Stimulated activated CD4-positive, alpha-beta T cell treated with anti-CD3 and anti-CD28 coated beads, Interleukin-15, amount 100 ng/mL, for 48 hours (primary cell): ENCODE data around the gene PIAS1.
"Not testable (repeated sequence)": the region's sequence is repeated elsewhere in the genome, so short reads cannot be mapped to it uniquely, and the experiment has no call there.

Source experiments
- DNase-seq, 2 donors: peaks; one replicate each; pipeline ENCODE4 v3.0.0-alpha.2; 2020; ENCODE audit warnings: low read depth in 2 of 2

Gene PIAS1

DNA sequence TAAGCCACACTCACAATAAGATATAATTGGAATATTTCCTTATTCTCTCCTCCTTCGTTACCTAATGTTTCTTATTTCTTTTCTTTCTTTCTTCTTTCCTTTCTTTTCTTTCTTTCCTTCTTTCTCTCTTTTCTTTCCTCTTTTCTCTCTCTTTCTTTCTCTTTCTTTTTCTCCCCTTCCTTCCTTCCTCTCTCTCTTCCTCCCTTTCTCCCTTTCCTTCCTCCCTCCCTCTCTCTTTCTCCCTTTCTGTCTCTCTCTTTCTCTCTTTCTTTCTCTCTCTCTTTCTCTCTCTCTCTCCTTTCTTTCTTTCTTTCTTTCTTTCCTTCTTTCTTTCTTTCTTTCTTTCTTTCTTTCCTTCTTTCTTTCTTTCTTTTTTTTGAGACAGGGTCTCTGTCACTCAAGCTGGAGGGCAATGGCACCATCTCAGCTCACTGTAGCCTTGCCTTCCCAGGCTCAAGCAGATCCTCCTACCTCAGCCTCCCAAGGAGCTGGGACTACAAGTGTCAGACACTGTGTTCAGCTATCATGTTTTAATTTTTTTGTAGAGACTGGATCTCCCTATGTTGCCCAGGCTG is 19.3 kb upstream of the PIAS1 start:
- no peak for DNase-seq

DNA sequence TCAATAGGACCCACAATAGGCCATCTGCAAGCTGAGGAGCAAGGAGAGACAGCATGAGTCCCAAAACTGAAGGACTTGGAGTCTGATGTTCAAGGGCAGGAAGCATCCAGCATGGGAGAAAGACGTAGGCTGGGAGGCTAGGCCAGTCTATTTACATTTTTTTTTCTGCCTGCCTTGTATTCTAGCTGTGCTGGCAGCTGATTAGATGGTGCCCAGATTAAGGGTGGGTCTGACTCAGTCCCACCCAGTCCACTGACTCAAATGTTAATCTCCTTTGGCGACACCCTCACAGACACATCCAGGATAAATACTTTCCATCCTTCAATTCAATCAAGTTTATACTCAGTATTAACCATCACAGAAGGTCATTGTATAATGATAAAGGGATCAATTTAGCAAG is 15.9 kb upstream of the PIAS1 start:
- DNase-seq, result no peak

DNA sequence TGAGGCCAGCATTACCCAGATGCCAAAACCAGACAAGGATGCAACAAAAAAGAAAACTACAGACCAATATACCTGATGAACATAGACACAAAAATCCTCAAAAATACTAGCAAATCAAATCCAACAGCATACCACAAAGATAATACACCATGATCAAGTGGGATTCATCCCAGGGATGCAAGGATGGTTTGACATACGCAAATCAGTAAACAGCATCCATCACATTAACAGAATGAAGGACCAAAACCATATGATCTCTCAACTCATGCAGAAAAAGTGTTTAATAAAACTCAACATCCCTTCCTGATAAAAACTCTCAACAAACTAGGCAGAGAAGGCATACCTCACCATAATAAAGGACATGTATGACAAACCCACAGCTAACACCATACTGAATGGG is 14.0 kb upstream of the PIAS1 start:
- DNase-seq, result no peak

DNA sequence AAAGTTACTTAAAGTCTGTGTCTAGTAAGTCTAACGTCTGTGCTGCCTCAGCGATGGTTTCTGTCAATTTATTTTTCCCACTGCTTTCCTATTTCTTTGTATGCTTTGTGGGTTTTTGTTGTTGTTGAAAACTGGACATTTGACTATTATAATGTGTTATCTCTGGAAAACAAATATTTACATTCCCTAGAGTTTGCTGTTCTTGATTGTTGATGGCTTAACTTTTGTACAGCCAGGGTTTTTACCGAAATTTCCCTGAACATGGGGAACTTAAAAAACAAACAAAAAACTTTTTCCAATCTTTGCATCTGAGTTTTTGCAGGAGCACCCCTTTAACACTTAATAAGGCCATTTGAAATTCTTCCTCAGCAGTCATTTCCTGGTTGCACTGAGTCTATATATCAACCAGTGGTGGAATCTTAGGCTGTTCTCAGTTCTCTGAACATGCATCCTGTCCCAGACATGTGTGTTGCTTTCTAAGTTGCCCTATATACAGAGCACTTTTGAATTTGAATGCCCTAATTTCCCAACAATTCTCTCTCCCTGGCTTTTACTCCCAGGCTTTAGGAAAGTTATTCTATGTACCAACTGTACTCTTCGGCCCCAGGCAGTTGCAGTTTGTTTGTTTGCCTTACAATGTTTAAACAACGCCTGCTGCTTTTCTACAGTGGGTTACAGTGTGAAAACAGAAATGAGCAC is 11.8 kb upstream of the PIAS1 start:
- no peak for DNase-seq

DNA sequence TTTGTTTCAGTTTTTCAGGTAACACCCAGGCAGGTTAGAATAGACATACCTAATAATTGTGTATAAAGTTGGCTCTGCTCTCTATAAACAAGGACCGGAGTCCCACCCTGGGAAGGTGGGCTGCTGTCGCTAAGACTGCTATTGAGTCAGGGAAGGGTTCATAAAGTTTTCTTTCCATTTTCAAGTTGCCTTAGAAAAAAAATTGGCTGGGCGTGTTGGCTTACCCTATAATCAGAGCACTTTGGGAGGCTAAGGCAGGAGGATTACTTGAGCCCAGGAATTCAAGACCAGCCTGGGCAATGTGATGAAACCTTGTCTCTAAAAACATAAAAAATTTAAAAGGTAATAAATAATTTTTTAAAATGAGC is 11.3 kb upstream of the PIAS1 start:
- DNase-seq, result no peak

DNA sequence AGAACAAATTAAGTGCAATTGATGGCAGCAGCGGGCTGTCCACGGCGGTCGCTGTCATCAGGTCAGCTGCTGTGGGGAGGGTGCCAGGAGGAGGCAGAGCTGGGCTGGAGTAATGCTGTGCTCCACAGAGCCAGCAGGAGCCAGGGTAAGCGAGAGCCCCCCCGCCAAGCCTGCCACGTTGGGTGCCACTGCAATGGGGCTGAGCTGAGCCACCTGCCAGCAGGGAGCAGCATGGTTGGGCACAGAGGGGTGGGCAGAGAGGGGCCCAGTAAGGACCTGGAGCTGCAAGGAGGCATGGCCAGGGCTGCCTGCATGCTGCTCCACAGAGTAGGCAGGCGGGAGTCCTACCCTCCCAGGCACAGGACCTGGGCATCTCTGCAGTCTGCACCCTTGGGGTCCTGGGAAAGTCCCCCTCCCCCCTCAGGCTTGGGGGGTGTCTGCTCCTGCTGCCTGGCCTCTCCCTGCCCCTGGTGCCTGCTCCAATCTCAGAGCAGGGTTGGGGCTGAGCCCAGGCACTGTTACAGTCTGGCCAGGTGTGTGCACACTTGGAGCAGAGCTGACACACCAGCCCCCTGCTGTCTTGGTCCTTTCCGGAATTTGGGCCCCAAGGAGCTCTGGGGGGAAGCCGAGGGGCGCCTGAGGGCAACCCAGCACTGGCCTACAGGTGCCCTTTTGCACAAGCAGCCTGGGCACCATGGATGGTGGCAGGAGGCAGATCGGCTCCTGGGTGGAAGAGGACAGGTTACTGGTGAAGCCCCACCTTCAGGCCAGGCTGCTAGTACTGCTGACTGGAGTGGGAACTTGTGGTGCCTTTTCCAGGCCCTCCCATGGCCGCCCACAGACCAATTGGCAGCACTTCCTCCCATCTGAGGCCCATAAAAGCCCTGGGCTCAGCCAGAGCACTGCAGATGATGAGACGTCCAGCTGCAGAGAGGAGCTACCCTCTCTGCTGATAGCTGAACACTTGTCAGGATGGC is 8.5 kb upstream of the PIAS1 start:
- no peak for DNase-seq

DNA sequence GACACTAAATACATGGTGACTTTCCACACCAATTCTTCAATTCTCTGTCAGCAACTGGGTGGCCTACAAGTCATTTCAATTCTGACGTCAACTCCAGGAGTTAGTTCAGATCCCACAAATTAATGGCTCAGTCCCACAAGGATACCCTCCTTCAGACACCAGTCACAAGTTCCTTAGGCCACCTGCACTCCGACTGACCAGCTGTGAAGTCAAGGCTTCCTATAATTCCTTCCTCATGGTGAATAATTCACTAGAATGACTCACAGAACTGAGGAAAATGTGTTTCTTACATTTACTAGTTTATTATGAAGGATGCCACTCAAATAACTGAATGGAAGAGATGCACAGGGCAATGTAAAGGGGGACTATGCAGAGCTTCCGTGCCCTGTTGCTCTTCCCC is 6.3 kb upstream of the PIAS1 start:
- no peak for DNase-seq

DNA sequence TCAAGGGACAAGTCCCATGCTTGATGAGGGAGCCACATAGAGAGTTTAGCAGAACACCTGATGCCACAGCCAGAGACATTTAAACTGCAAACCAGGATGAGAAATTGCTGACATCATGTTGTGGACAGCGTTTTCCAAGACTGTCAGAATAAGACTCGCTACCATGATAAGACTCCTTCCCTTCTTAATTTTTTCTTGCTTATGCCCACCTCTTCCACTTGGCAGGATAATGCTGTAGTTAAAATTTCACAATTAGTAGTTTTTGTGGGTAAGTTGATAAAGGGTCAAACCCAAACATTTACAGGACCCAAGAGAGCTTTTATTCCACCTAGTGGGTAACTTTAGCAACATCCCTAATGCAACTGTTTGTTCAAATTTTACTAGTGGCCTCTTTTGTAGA is 3.0 kb upstream of the PIAS1 start:
- no peak for DNase-seq

DNA sequence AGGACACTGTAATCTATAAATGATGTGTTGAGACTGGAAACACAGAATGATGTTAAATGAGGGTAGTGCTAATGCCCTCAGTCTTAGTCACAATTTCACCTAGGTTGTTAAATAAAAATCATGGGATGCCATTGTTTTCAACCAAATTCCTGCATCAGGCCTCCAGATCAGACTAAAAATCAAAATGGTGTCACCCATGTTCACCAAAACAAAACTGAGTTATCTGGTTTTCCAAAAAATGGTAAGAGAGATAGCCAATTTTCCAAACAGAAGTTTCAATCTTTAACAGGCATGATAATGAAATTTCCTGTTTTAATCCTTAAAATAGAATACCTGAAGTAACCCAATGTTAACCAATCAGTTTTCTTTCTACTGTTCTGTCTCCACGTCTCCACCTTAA is 2.2 kb upstream of the PIAS1 start:
- DNase-seq, result no peak

DNA sequence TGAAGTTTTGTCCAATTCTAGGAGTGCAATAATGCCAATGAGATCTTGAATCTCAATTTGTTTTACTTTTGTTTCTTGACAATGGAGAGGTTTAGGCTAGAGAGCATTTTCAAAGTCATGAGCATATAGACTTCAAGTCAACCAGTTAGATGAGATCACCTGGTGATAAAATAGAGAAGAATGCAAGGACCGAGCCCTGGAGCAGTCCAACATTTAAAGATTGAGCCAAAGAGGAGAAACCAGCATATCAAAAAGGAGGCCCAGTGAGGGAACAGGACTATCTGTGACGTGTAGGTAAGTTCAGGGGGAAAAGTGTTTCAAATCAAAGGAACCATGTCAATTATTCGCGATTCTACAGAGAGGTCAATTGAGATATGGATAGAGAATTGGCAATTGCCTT is 1.7 kb upstream of the PIAS1 start:
- DNase-seq, result no peak

DNA sequence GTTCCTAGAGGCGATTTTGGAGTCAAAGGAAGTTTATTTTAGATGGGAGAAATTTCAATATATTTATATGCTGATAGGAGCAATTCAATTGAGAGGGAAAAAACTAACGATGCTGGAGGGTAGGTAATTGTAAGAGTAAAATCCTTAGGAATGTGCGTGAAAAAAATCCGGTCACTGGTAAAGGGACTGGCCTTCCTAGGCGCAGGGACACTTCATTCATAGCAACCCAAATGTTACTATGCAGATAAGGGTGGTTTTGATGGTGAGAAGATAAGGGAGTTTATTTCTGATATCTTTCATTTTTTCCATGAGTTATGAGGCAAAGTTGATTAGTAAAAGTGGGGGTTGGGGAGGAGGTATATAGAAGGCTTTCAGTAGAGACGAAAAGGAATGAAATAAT is 1.1 kb upstream of the PIAS1 start:
- no peak for DNase-seq

DNA sequence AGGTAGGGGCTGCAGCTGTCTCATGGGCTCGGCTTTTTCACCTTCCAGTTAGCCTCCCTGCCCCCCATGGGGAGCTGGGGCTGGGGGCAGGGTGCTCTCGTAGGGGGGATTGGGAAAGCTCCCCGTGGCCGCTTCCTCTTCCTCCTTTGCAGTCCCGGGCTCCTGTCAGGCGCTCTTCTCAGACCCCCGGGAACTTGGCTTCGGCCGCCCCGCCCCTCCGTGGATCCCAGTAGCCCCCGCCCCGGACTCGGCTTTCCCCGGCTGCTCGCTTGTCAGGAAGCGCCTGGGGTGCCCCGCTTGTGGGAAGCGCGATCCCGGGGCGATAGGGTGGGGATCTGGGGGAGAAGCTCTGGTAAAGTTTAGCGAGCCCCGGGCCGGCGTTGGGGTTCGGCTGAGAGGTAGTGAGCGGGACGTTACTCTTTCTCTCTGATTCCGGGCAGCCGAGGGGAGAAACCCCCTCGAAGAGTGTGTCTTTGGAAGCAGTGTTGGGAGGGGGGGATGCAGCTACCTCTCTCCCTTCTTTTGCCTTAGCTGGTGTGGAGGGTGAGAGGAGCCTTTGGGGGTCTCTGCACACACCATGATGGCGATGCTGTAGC is 611 bp downstream of the PIAS1 start:
- peak; percentile 10 to 22 for DNase-seq

DNA sequence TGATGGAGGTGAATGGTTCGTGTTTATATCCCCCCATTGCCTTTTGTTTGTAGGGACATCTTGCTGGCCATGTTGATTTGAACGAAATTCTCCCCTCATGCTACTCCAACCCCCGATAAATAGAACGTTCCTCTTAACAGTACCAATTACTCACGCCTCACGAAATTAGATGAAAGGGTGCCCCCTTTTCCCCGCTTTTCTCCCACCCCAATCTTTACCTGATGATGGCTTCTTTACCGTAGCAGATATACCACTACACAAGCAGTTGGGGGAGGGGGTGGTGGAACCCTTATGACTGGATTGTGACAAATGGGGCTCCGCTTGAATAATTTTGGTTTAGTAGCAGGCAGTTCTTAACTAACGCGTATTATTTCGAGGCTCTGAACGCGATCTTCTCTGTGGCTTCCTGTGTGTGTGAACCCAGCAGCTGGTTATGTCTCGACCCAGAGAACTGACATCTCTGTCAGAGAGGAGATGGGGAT is 1.1 kb downstream of the PIAS1 start:
- DNase-seq, result peak; percentile 53 to 74

DNA sequence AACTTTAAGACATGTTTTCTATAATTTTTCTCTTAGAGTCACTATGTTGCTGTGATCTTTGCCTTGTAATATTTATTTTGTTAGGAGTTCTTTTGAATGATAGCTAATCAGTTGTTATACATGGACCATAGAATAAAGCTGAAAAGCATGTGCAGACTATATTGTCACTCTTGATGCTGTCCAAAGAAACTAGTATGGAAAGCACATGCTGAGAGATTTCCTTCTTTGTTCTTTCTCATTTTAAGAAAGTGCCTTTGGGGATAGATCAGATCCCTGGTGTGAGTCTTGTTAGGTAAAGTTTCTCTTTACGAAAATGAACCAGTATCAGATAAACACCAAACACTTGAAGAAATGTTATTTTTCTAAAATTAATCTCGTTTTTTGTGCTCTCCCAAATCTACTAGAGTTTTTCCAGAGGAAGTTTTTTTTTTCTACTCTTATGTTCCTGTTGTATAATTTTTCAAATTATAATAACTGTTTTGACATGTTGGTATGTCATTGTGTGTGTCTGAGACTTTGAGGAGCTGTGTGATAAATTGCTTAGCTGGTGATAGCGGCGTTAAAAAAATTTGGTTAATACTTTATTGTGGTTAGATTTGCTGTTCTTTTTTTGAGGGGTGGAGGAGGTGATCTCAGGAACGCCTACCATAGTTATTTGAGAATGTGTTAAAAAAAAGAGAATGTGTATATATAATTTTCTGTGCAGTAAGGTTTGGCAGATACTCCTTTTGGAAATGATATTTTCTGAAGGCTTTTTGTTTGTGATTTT is 2.2 kb downstream of the PIAS1 start:
- DNase-seq, result no peak

DNA sequence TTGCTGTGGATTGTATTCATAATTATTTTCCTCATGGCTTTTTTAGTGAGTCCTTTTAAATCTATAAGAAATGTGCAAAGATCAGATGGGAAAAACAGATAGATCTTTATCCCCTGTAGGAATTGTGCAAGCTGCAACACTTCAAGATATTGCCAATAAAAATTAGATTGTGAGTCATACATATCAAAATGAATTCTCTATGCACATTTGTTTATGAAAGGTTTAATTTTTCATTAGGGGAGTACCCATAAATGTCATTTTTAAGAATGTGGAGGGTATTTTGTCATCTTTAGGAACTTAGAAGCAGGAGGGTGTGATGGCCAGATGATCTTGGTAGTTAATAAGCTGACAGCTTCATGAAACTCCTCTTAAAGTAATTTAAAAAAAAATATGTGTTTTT is 2.9 kb downstream of the PIAS1 start:
- DNase-seq, result no peak

DNA sequence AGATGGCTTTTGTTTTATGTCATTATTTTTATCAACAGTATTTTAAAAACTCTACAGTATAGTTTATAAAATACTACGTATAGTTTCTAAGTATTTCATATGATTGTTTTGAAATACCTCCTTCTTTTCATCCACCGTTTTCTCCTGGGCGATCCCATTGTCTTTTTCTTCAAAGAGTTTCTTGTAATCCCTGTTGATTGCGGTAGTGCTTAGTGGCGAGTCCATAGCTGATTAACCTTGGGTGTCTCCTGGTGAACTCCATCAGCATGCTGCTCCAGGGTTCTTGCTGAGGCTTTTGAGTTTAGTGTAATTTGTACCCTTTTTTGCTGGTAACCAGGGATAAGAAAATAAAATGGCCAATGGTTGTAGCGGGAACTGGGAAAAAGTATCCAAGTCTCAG is 3.6 kb downstream of the PIAS1 start:
- no peak for DNase-seq

DNA sequence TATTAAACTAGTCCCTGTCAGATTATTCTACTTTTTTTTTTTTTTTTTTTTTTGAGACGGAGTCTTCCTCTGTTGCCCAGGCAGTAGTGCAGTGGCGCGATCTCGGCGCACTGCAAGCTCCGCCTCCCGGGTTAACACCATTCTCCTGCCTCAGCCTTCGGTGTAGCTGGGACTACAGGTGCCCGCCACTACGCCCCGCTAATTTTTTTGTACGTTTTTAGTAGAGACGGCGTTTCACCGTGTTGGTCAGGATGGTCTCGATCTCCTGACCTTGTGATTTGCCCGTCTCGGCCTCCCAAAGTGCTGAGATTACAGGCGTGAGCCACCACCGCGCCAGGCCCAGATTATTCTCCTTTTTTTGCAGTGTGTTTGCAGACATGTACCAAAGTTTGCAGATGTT is 4.9 kb downstream of the PIAS1 start:
- not testable (repeated sequence) for DNase-seq

DNA sequence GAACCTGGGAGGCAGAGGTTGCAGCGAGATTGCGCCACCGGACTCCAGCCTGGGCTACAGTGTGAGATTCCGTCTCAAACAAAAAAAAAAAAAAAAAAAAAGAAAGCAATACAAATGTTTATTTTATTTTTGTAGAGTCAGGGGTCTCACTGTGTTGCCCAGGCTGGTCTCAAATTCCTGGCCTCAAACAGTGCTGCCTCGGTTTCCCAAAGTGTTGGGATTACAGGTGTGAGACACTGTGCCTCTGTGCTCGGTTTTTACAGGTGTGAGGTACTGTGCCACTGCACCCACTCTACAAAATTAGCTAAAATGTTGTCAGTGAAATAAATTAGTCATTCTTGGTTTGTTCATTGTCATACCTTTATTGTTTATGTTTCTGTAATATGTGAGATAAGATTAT is 5.5 kb downstream of the PIAS1 start:
- DNase-seq, result no peak

DNA sequence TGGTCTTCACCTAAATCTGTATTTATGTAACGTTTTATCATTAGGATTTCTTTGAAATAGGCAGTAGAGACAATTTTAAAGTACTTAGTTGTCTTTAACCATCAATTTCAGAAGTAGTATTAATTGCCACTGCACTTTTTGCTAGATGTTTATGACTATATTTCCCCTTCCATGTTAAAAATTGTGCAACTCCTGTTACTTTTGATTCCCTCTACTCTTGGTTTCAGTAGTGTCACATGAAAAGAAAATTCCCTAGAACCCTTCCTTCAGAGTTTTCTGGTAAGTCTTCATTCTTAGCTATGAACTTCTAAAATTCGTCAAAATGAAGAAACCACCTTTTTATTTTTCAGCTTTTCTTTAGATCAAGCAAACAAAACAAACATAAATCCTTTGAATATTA is 7.1 kb downstream of the PIAS1 start:
- no peak for DNase-seq

DNA sequence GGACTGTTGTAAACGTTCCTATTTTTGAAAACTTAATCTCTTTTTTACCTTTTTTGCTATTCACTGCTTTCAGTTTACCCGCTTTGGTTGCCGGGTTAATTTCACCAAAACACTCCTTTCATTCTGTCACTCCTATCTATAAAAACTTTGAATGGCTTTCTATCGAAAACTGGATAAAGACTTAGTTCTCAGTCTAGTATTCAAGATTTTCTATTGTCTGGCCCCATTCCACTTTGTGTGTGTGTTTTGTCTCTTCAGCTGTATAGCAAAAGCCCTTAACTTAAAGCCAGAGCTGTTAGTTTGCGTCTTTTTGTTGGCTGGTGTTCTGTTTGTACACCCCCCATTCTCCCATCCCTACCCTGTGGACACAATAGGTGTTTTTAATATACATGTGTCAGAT is 7.5 kb downstream of the PIAS1 start:
- no peak for DNase-seq

DNA sequence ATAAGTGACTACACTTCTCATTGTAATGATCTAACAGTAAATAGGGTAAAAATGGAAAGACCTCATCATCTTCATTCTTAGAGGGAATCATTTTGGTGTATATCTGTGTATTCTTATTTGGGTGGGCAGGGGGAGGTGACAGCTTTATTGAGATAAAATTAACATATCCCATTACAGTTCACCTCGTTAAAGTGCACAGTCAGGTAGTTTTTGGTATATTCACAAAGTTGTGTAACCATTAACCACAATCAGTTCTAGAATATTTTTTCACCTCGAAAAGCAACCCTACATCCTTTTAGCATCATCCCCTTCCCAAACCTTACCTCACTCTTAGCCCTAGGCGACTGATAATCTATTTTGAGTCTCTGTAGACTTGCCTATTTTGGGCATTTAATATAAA is 8.1 kb downstream of the PIAS1 start:
- DNase-seq, result no peak
